Stimulated activated naive CD8-positive, alpha-beta T cell treated with anti-CD3 and anti-CD28 coated beads, Interleukin-15, Interleukin-2, amounts not matched to agents 100 U/mL and 50 U/mL, for 24 hours (primary cell): Measurements from ENCODE around the gene TULP4.

ENCODE experiments used
- ATAC-seq: fragments of 150-1000 bp; cut with Tn5 transposase; one replicate; pipeline ENCODE4 v1.10.0; 2021
- DNase-seq: peaks from one replicate; pipeline ENCODE4 v3.0.0; 2021

Gene TULP4

DNA sequence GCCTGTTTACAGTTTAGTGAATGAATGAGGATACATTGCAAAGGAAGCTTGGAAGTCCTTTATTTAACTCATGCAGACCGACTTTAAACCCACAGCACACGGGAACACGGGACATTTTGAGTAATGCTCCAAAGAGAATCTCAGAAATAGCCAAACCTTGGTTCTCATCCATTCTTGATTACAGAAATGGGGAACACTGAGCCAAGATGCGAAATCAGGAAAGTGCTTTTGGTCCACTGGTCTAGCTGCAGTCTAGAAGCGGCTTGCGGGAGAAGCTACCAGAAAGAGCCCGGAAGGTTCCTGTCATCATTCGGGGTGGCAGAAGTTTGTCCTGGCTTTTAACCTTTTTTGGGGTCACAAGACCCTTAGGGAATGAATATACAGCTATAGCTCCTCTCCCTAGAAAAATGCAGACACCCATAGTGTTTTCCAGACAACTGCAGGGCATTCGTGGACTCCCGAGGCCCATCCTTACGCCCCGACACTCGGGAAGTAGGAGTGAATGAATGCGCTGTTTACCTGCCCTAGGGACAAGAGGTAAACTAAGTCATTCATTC, 247.2 kb downstream of the TULP4 start:
- DNase-seq (no peak), ATAC-seq (no peak)

- ATAC-seq, result peak; percentile 89
- DNase-seq, result peak; percentile 91
Observed at GRCh38 chr6:158559895-158560835, 247.9 kb downstream of the TULP4 start, which contains the start of gene TMEM181. TMEM181 (plus strand) TSS chr6:158560091; CDS start chr6:158560225, 134 bp downstream.

DNA sequence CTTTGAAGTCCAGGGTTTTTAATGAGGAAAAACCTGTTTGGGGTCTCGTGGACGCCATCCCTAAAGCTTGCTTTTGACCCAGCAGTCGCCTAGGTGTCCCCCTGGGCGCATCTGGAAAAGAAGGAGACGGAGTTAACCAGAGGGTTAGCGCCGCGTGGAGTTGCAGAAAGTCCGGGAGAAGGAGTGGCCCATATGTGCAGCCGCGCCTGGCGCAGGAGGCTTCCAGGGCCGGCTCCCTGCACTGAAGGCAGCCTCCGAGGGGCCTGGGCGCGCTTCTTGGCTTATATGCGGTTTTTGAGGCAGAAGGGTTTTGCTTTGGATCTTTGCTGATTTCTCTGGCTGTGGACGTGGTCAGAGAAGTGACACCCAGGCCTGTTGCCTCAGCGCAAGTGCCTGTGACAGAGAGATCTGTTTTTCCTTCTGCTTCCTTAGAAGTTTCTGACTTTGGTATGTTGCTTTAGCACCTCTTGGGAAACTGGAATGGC, 248.6 kb downstream of the TULP4 start:
- ATAC-seq, result no peak
- DNase-seq, result peak; percentile 34
